ENCODE measurements around the gene GPS2. TPM values are rescaled to one million over a fixed set of nuclear protein-coding genes. Genes with fewer than 3 reads are reported as not detected.

Gene GPS2, protein sequence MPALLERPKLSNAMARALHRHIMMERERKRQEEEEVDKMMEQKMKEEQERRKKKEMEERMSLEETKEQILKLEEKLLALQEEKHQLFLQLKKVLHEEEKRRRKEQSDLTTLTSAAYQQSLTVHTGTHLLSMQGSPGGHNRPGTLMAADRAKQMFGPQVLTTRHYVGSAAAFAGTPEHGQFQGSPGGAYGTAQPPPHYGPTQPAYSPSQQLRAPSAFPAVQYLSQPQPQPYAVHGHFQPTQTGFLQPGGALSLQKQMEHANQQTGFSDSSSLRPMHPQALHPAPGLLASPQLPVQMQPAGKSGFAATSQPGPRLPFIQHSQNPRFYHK
- 34.5 and 50.3 TPM in 2 replicates for total RNA-seq
- polyA plus RNA-seq = 103 and 111 TPM in 2 replicates

DNA sequence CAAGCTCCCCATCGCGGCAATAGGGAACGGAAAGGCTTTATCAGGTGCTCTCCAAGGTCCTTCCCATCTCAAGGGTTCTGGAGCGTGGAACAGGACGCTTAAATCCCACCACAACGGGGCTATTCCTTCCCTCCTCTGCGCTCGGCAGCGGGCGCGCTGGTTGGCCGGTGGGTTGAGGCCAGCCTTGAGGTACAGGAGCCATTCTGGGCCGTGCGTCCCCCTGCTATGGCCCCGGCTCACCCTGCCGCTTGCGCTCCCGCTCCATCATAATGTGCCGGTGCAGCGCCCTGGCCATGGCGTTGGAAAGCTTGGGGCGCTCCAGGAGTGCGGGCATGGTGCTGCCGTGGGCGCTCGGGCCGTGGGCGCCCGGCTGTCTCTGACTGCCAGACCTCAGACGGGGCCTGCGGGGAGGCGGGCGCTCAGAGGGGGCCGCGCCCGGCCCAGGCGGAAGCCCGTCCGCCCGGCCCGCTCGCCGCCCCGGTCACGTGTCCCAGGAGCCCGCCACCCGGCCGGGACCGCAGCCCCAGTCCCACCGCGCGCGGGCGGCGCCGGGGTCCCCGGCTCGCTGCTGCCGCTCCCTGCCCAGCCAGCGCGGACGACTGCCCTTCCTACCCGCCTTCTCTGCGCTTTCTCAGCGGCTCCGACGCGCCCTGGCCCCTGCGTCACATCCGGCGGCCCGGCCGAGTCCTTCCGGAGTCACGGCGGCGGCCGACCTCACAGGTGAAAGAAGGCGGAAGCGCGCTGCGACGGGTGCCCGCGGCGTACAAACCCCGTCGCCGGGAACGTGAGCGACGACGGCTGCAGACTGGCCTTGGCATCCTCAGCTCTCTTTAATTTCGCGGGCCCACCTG lies at the start of gene GPS2:
GPS2 (minus strand) TSS at position 642 of the 851 bp plus-strand sequence; CDS start at position 334, 308 bp downstream.
- Histone ChIP-seq H3K36me3 (replicated peaks; ENCODE audit: insufficient read depth, low read depth) (peaks cover 8% of the 10 kb centered on the region), H3K4me1 (ENCODE audit: insufficient read depth) (peaks cover 12% of the 10 kb centered on the region), H3K9me2 (replicated peaks; ENCODE audit: insufficient read depth) (no peaks in the 10 kb centered on the region), H3K27ac (peak within 1 kb of the TSS; percentile 97), H3K4me2 (peak within 1 kb of the TSS; percentile 91), H3K9me3 (ENCODE audit: low read depth) (no peaks in the 10 kb centered on the region), H3K4me3 (peak within 1 kb of the TSS; percentile 73), H3K27me3 (no peaks in the 10 kb centered on the region), H4K20me1 (ENCODE audit: insufficient read depth, poor library complexity, severe bottlenecking) (peaks cover 25% of the 10 kb centered on the region), H2AFZ (peak within 1 kb of the TSS; percentile 64), H3K79me2 (peaks cover 45% of the 10 kb centered on the region)
- DNase-seq (ENCODE audit: low spot score) = peak; percentile 96
- TF ChIP-seq EZH2 (IDR thresholded peaks at IDR 0.05; ENCODE audit: borderline replicate concordance) (no peak), EZH2phosphoT487 (IDR thresholded peaks at IDR 0.05; ENCODE audit: low read depth, severe bottlenecking, unreplicated experiment) (no peak)
- TF ChIP-seq, protein P1, sequence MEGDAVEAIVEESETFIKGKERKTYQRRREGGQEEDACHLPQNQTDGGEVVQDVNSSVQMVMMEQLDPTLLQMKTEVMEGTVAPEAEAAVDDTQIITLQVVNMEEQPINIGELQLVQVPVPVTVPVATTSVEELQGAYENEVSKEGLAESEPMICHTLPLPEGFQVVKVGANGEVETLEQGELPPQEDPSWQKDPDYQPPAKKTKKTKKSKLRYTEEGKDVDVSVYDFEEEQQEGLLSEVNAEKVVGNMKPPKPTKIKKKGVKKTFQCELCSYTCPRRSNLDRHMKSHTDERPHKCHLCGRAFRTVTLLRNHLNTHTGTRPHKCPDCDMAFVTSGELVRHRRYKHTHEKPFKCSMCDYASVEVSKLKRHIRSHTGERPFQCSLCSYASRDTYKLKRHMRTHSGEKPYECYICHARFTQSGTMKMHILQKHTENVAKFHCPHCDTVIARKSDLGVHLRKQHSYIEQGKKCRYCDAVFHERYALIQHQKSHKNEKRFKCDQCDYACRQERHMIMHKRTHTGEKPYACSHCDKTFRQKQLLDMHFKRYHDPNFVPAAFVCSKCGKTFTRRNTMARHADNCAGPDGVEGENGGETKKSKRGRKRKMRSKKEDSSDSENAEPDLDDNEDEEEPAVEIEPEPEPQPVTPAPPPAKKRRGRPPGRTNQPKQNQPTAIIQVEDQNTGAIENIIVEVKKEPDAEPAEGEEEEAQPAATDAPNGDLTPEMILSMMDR (IDR thresholded peaks at IDR 0.05; ENCODE audit: poor library complexity) = no peak
- under 1% methylated on average over 76 of the region's 95 CpGs for WGBS (ENCODE audit: low lambda C conversion rate, missing lambda C conversion rate)

GRCh38 chr17:7363311-7363710 lies 48.2 kb upstream of the GPS2 start:
- no peaks in the 10 kb centered on the region for H3K9me3 ChIP-seq (ENCODE audit: low read depth)
- no peaks in the 10 kb centered on the region for H3K9me2 ChIP-seq (replicated peaks; ENCODE audit: insufficient read depth)
- H3K27me3 ChIP-seq = no peaks in the 10 kb centered on the region
- no peak overlapping the region for H3K4me3 ChIP-seq
- no peaks in the 10 kb centered on the region for H4K20me1 ChIP-seq (ENCODE audit: insufficient read depth, poor library complexity, severe bottlenecking)
- no peaks in the 10 kb centered on the region for H3K4me1 ChIP-seq (ENCODE audit: insufficient read depth)
- TF ChIP-seq, protein P1 (IDR thresholded peaks at IDR 0.05; ENCODE audit: poor library complexity) = no peak
- TF ChIP-seq EZH2 (IDR thresholded peaks at IDR 0.05; ENCODE audit: borderline replicate concordance) = no peak
- no peak for TF ChIP-seq EZH2phosphoT487 (IDR thresholded peaks at IDR 0.05; ENCODE audit: low read depth, severe bottlenecking, unreplicated experiment)
- H3K27ac ChIP-seq = no peak overlapping the region
- H3K36me3 ChIP-seq (replicated peaks; ENCODE audit: insufficient read depth, low read depth) = no peaks in the 10 kb centered on the region
- DNase-seq (ENCODE audit: low spot score) = no peak
- H3K4me2 ChIP-seq = no peak overlapping the region
- no peak overlapping the region for H2AFZ ChIP-seq
- H3K79me2 ChIP-seq = no peaks in the 10 kb centered on the region
- WGBS (ENCODE audit: low lambda C conversion rate, missing lambda C conversion rate) = 72% methylated on average over 6 of the region's 6 CpGs

DNA sequence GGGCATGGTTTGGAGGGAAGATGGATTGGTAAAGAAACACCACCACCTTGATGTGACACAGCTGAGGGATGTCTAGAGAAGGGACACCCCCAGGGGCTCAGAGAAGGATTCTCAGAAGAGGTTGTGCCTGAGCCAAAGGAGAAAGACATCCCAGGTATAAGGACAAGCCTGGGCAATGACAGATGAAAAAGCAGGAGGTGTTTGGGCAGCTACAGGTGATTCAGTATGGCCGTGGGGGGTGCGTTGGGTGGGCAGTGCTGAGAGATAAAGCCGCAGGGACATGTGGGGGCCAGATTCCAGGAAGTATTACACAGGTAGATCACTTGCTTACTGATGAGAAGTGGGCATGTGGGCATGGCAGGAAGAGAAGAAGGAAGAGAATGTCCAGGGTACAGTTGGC lies 46.7 kb upstream of the GPS2 start:
- Histone ChIP-seq H3K4me1 (ENCODE audit: insufficient read depth) (no peaks in the 10 kb centered on the region), H2AFZ (no peak overlapping the region), H3K9me3 (ENCODE audit: low read depth) (no peaks in the 10 kb centered on the region), H3K79me2 (no peaks in the 10 kb centered on the region), H3K27me3 (no peaks in the 10 kb centered on the region), H4K20me1 (ENCODE audit: insufficient read depth, poor library complexity, severe bottlenecking) (no peaks in the 10 kb centered on the region), H3K4me3 (no peak overlapping the region), H3K9me2 (replicated peaks; ENCODE audit: insufficient read depth) (no peaks in the 10 kb centered on the region), H3K36me3 (replicated peaks; ENCODE audit: insufficient read depth, low read depth) (no peaks in the 10 kb centered on the region), H3K27ac (no peak overlapping the region), H3K4me2 (no peak overlapping the region)
- no peak for DNase-seq (ENCODE audit: low spot score)
- 54% methylated on average over 3 of the region's 3 CpGs for WGBS (ENCODE audit: low lambda C conversion rate, missing lambda C conversion rate)
- TF ChIP-seq, protein P1 (IDR thresholded peaks at IDR 0.05; ENCODE audit: poor library complexity) = no peak
- TF ChIP-seq EZH2 (IDR thresholded peaks at IDR 0.05; ENCODE audit: borderline replicate concordance) (no peak), EZH2phosphoT487 (IDR thresholded peaks at IDR 0.05; ENCODE audit: low read depth, severe bottlenecking, unreplicated experiment) (no peak)

All from hepatocyte (in vitro differentiated cells).